GM23338 (cell line): ENCODE results near the gene GRK7. TPM values are rescaled to one million over a fixed set of nuclear protein-coding genes. Genes with fewer than 3 reads are reported as not detected.

Experiments used
- ATAC-seq: fragments of 200-7000 bp; cut with Tn5 transposase; 3 replicates; pipeline ENCODE4 v1.9.1; 2020
- DNase-seq: peaks from one replicate; pipeline ENCODE4 v3.0.0-alpha.2; 2015; ENCODE audit warnings: low spot score
- H2AFZ ChIP-seq: fragments of 200-600 bp; sonication (generic); 2 replicates; pipeline ENCODE4 v1.8.0; 2016; ENCODE audit warnings: antibody characterized with exemption, mild to moderate bottlenecking, moderate library complexity
- H3F3A ChIP-seq: fragments of 200-600 bp; sonication (generic); replicated peaks from 2 replicates; pipeline ENCODE4 v1.8.0; 2017; ENCODE audit warnings: antibody characterized with exemption, mixed run types, low read depth
- H3K27ac ChIP-seq: fragments of 200-600 bp; sonication (generic); 2 replicates; pipeline ENCODE4 v1.6.1; 2016; ENCODE audit warnings: low read depth
- H3K27me3 ChIP-seq: fragments of 200-600 bp; sonication (generic); 2 replicates; pipeline ENCODE4 v1.8.0; 2016; ENCODE audit warnings: mild to moderate bottlenecking, mixed run types, moderate library complexity; ENCODE audit not compliant: insufficient read depth
- H3K36me3 ChIP-seq: fragments of 200-600 bp; sonication (generic); 2 replicates; pipeline ENCODE4 v1.8.0; 2016; ENCODE audit warnings: mild to moderate bottlenecking; ENCODE audit not compliant: insufficient read depth
- H3K4me1 ChIP-seq: fragments of 200-600 bp; sonication (generic); 2 replicates; pipeline ENCODE4 v1.8.0; 2016; ENCODE audit warnings: mild to moderate bottlenecking, moderate library complexity; ENCODE audit not compliant: insufficient read depth
- H3K4me2 ChIP-seq: fragments of 200-600 bp; sonication (generic); 2 replicates; pipeline ENCODE4 v1.7.1; 2017; ENCODE audit warnings: mixed run types
- H3K4me3 ChIP-seq: fragments of 200-600 bp; sonication (generic); 2 replicates; pipeline ENCODE4 v1.6.1; 2016; ENCODE audit warnings: mixed run types
- H3K79me2 ChIP-seq: fragments of 200-600 bp; sonication (generic); replicated peaks from 2 replicates; pipeline ENCODE4 v1.8.0; 2017; ENCODE audit warnings: mild to moderate bottlenecking; ENCODE audit not compliant: insufficient read depth
- H3K9me2 ChIP-seq: fragments of 200-600 bp; sonication (generic); 2 replicates; pipeline ENCODE4 v1.8.0; 2017; ENCODE audit not compliant: insufficient read depth
- H4K20me1 ChIP-seq: fragments of 200-600 bp; sonication (generic); replicated peaks from 2 replicates; pipeline ENCODE4 v1.8.0; 2017; ENCODE audit warnings: mild to moderate bottlenecking; ENCODE audit not compliant: insufficient read depth
- H3K27ac Mint-ChIP-seq: 2 replicates; pipeline ENCODE4 v1.8.0; 2020; ENCODE audit warnings: inconsistent platforms, mild to moderate bottlenecking, moderate library complexity, mixed read lengths
- H3K27me3 Mint-ChIP-seq: 3 replicates; pipeline ENCODE4 v1.8.0; 2022; ENCODE audit warnings: low read depth, mild to moderate bottlenecking, moderate library complexity, mixed read lengths, inconsistent platforms; ENCODE audit not compliant: insufficient read depth, poor library complexity
- H3K36me3 Mint-ChIP-seq: 3 replicates; pipeline ENCODE4 v1.8.0; 2021; ENCODE audit warnings: low read depth, mild to moderate bottlenecking, inconsistent platforms, moderate library complexity, mixed read lengths
- H3K4me1 Mint-ChIP-seq: 3 replicates; pipeline ENCODE4 v1.8.0; 2020; ENCODE audit warnings: mild to moderate bottlenecking, inconsistent platforms, mixed read lengths
- H3K4me3 Mint-ChIP-seq: 3 replicates; pipeline ENCODE4 v1.8.0; 2021; ENCODE audit warnings: moderate library complexity, mild to moderate bottlenecking, inconsistent platforms, mixed read lengths
- H3K9me3 Mint-ChIP-seq: 3 replicates; pipeline ENCODE4 v1.8.0; 2020; ENCODE audit warnings: moderate library complexity, mild to moderate bottlenecking, inconsistent platforms, mixed read lengths
- CREB1 ChIP-seq: fragments of 250-450 bp; sonication (Bioruptor Pico); IDR thresholded peaks from 2 replicates; pipeline ENCODE4 v1.5.0; 2020; ENCODE audit warnings: low read depth, mild to moderate bottlenecking, moderate library complexity
- EZH2 ChIP-seq: fragments of 200-600 bp; sonication (generic); IDR thresholded peaks from one replicate; pipeline ENCODE4 v1.8.0; 2017; ENCODE audit warnings: antibody characterized with exemption, mild to moderate bottlenecking, low read depth; ENCODE audit not compliant: unreplicated experiment
- EZH2phosphoT487 ChIP-seq: fragments of 200-600 bp; sonication (generic); IDR thresholded peaks from one replicate; pipeline ENCODE4 v1.8.1; 2018; ENCODE audit warnings: antibody characterized with exemption; ENCODE audit not compliant: unreplicated experiment
- JUNB ChIP-seq: IDR thresholded peaks from one replicate; pipeline ENCODE4 v1.6.1; 2016; ENCODE audit warnings: antibody characterized with exemption; ENCODE audit not compliant: unreplicated experiment
- NANOG ChIP-seq: IDR thresholded peaks from 2 replicates; pipeline ENCODE4 v1.6.1; 2016; ENCODE audit warnings: antibody characterized with exemption, borderline replicate concordance
- POLR2AphosphoS5 ChIP-seq: IDR thresholded peaks from 2 replicates; pipeline ENCODE4 v1.6.1; 2016; ENCODE audit warnings: antibody characterized with exemption, low read depth
- STAT1 ChIP-seq: IDR thresholded peaks from one replicate; pipeline ENCODE4 v1.6.1; 2016; ENCODE audit warnings: antibody characterized with exemption; ENCODE audit not compliant: unreplicated experiment
- ZNF114 ChIP-seq: fragments of 250-450 bp; sonication (Bioruptor Pico); IDR thresholded peaks from 2 replicates; pipeline ENCODE4 v1.5.0; 2020; ENCODE audit warnings: mild to moderate bottlenecking, moderate library complexity
- ZNF331 ChIP-seq: fragments of 250-450 bp; sonication (Bioruptor Pico); IDR thresholded peaks from 2 replicates; pipeline ENCODE4 v1.5.0; 2020; ENCODE audit warnings: low read depth, mild to moderate bottlenecking, moderate library complexity
- polyA plus RNA-seq: library from polyadenylated mRNA; unstranded; fragments of >200 nt; fragmentation: Nextera tagmentation; extraction: Ambion mirVana; gene quantifications from 2 replicates; pipeline ENCODE4 v1.2.1, GENCODE V29; 2016
- total RNA-seq: library from RNA; depleted of rRNA; stranded (reverse); fragments of >200 nt; shearing (Covaris generic); gene quantifications from 2 replicates; pipeline ENCODE4 v1.2.3, GENCODE V29; 2014
- TF ChIP-seq, protein P1 (sequence below): IDR thresholded peaks from one replicate; pipeline ENCODE4 v1.6.1; 2018; ENCODE audit warnings: antibody characterized with exemption; ENCODE audit not compliant: unreplicated experiment
- TF ChIP-seq, protein P2 (sequence below): fragments of 250-450 bp; sonication (Bioruptor Pico); IDR thresholded peaks from 2 replicates; pipeline ENCODE4 v1.5.0; 2020; ENCODE audit warnings: mild to moderate bottlenecking, moderate library complexity
- TF ChIP-seq, protein P3 (sequence below): IDR thresholded peaks from 2 replicates; pipeline ENCODE4 v1.6.1; 2016; ENCODE audit warnings: antibody characterized with exemption
- TF ChIP-seq, protein P4 (sequence below), 2 experiments: fragments of 200-600 bp in 1 of 2; sonication (generic) in 1 of 2; conservative IDR thresholded peaks; 2 replicates each; pipeline versions ENCODE4 v1.5.1 to v1.6.1; 2016 to 2017; ENCODE audit warnings: antibody characterized with exemption in 2 of 2, low read depth in 2 of 2, mild to moderate bottlenecking in 2 of 2, moderate library complexity in 1 of 2

Gene GRK7
- total and polyA plus RNA-seq, 2 experiments from 2014 or later, result not detected

DNA sequence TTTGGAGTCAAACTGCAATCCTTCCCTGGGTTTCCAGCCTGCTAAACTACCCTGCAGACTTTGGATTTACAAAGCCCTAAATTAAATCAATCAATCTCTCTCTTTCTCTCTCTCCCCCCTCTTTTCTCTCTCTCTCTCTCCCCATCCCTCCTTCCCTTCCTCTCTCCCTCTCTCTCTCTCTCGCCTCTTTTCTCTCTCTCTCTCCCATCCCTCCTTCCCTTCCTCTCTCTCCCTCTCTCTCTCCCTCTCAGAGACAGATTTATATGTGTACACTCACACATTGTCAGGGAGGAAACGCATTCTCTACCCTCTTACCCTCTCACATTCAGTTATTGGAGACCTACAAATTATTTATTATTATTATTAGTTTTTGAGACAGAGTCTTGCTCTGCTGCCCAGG is 47.0 kb downstream of the GRK7 start:
- Mint-ChIP-seq H3K4me3 (no peak overlapping the region), H3K9me3 (peaks cover 1% of the 10 kb centered on the region; the same call in 2 of the 3 replicates), H3K27ac (no peak overlapping the region), H3K27me3 (peaks cover 3% of the 10 kb centered on the region), H3K36me3 (no peaks in the 10 kb centered on the region), H3K4me1 (no peaks in the 10 kb centered on the region)
- H3K4me1 ChIP-seq, result no peaks in the 10 kb centered on the region
- no peaks in the 10 kb centered on the region for H3F3A ChIP-seq
- ATAC-seq (no peak), DNase-seq (no peak)
- no peak overlapping the region for H2AFZ ChIP-seq
- H4K20me1 ChIP-seq, result no peaks in the 10 kb centered on the region
- H3K27ac ChIP-seq, result no peak overlapping the region
- H3K27me3 ChIP-seq, result no peaks in the 10 kb centered on the region
- no peaks in the 10 kb centered on the region for H3K9me2 ChIP-seq
- H3K36me3 ChIP-seq, result no peaks in the 10 kb centered on the region; the same call in 1 of the 2 replicates
- no peaks in the 10 kb centered on the region for H3K79me2 ChIP-seq
- TF ChIP-seq CREB1 (CRISPR knock-in tag) (no peak), NANOG (no peak), ZNF114 (CRISPR knock-in tag) (no peak), EZH2phosphoT487 (no peak), POLR2AphosphoS5 (no peak), JUNB (no peak), ZNF331 (CRISPR knock-in tag) (no peak), EZH2 (no peak), STAT1 (no peak)
- TF ChIP-seq, protein P1, sequence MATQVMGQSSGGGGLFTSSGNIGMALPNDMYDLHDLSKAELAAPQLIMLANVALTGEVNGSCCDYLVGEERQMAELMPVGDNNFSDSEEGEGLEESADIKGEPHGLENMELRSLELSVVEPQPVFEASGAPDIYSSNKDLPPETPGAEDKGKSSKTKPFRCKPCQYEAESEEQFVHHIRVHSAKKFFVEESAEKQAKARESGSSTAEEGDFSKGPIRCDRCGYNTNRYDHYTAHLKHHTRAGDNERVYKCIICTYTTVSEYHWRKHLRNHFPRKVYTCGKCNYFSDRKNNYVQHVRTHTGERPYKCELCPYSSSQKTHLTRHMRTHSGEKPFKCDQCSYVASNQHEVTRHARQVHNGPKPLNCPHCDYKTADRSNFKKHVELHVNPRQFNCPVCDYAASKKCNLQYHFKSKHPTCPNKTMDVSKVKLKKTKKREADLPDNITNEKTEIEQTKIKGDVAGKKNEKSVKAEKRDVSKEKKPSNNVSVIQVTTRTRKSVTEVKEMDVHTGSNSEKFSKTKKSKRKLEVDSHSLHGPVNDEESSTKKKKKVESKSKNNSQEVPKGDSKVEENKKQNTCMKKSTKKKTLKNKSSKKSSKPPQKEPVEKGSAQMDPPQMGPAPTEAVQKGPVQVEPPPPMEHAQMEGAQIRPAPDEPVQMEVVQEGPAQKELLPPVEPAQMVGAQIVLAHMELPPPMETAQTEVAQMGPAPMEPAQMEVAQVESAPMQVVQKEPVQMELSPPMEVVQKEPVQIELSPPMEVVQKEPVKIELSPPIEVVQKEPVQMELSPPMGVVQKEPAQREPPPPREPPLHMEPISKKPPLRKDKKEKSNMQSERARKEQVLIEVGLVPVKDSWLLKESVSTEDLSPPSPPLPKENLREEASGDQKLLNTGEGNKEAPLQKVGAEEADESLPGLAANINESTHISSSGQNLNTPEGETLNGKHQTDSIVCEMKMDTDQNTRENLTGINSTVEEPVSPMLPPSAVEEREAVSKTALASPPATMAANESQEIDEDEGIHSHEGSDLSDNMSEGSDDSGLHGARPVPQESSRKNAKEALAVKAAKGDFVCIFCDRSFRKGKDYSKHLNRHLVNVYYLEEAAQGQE, result no peak
- TF ChIP-seq, protein P2, sequence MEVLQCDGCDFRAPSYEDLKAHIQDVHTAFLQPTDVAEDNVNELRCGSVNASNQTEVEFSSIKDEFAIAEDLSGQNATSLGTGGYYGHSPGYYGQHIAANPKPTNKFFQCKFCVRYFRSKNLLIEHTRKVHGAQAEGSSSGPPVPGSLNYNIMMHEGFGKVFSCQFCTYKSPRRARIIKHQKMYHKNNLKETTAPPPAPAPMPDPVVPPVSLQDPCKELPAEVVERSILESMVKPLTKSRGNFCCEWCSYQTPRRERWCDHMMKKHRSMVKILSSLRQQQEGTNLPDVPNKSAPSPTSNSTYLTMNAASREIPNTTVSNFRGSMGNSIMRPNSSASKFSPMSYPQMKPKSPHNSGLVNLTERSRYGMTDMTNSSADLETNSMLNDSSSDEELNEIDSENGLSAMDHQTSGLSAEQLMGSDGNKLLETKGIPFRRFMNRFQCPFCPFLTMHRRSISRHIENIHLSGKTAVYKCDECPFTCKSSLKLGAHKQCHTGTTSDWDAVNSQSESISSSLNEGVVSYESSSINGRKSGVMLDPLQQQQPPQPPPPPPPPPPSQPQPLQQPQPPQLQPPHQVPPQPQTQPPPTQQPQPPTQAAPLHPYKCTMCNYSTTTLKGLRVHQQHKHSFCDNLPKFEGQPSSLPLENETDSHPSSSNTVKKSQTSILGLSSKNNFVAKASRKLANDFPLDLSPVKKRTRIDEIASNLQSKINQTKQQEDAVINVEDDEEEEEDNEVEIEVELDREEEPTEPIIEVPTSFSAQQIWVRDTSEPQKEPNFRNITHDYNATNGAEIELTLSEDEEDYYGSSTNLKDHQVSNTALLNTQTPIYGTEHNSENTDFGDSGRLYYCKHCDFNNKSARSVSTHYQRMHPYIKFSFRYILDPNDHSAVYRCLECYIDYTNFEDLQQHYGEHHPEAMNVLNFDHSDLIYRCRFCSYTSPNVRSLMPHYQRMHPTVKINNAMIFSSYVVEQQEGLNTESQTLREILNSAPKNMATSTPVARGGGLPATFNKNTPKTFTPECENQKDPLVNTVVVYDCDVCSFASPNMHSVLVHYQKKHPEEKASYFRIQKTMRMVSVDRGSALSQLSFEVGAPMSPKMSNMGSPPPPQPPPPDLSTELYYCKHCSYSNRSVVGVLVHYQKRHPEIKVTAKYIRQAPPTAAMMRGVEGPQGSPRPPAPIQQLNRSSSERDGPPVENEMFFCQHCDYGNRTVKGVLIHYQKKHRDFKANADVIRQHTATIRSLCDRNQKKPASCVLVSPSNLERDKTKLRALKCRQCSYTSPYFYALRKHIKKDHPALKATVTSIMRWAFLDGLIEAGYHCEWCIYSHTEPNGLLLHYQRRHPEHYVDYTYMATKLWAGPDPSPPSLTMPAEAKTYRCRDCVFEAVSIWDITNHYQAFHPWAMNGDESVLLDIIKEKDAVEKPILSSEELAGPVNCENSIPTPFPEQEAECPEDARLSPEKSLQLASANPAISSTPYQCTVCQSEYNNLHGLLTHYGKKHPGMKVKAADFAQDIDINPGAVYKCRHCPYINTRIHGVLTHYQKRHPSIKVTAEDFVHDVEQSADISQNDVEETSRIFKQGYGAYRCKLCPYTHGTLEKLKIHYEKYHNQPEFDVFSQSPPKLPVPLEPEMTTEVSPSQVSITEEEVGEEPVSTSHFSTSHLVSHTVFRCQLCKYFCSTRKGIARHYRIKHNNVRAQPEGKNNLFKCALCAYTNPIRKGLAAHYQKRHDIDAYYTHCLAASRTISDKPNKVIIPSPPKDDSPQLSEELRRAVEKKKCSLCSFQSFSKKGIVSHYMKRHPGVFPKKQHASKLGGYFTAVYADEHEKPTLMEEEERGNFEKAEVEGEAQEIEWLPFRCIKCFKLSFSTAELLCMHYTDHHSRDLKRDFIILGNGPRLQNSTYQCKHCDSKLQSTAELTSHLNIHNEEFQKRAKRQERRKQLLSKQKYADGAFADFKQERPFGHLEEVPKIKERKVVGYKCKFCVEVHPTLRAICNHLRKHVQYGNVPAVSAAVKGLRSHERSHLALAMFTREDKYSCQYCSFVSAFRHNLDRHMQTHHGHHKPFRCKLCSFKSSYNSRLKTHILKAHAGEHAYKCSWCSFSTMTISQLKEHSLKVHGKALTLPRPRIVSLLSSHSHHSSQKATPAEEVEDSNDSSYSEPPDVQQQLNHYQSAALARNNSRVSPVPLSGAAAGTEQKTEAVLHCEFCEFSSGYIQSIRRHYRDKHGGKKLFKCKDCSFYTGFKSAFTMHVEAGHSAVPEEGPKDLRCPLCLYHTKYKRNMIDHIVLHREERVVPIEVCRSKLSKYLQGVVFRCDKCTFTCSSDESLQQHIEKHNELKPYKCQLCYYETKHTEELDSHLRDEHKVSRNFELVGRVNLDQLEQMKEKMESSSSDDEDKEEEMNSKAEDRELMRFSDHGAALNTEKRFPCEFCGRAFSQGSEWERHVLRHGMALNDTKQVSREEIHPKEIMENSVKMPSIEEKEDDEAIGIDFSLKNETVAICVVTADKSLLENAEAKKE (CRISPR knock-in tag), result no peak
- TF ChIP-seq, protein P3, sequence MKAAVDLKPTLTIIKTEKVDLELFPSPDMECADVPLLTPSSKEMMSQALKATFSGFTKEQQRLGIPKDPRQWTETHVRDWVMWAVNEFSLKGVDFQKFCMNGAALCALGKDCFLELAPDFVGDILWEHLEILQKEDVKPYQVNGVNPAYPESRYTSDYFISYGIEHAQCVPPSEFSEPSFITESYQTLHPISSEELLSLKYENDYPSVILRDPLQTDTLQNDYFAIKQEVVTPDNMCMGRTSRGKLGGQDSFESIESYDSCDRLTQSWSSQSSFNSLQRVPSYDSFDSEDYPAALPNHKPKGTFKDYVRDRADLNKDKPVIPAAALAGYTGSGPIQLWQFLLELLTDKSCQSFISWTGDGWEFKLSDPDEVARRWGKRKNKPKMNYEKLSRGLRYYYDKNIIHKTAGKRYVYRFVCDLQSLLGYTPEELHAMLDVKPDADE, result no peak
- TF ChIP-seq, protein P4, sequence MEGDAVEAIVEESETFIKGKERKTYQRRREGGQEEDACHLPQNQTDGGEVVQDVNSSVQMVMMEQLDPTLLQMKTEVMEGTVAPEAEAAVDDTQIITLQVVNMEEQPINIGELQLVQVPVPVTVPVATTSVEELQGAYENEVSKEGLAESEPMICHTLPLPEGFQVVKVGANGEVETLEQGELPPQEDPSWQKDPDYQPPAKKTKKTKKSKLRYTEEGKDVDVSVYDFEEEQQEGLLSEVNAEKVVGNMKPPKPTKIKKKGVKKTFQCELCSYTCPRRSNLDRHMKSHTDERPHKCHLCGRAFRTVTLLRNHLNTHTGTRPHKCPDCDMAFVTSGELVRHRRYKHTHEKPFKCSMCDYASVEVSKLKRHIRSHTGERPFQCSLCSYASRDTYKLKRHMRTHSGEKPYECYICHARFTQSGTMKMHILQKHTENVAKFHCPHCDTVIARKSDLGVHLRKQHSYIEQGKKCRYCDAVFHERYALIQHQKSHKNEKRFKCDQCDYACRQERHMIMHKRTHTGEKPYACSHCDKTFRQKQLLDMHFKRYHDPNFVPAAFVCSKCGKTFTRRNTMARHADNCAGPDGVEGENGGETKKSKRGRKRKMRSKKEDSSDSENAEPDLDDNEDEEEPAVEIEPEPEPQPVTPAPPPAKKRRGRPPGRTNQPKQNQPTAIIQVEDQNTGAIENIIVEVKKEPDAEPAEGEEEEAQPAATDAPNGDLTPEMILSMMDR (conservative IDR thresholded peaks at IDR 0.05; ENCODE audit: low read depth in 2 of 2), result no peak
- no peak overlapping the region for H3K4me3 ChIP-seq
- no peak overlapping the region for H3K4me2 ChIP-seq
